ENCODE data around the gene NHEJ1. TPM values are rescaled to one million over a fixed set of nuclear protein-coding genes. Genes with fewer than 3 reads are reported as not detected.

The NHEJ1 gene
- total RNA-seq, 1 donor from 2014 or later, result 17.7 TPM

GRCh38 chr2:219078951-219079350 lies 81.7 kb downstream of the NHEJ1 start:
- no peak for DNase-seq (ENCODE audit: extremely low spot score in 2 of 2)
- no peak overlapping the region for H3K27ac ChIP-seq
- intact Hi-C loops (cut with DNase I), result no loop called here

DNA sequence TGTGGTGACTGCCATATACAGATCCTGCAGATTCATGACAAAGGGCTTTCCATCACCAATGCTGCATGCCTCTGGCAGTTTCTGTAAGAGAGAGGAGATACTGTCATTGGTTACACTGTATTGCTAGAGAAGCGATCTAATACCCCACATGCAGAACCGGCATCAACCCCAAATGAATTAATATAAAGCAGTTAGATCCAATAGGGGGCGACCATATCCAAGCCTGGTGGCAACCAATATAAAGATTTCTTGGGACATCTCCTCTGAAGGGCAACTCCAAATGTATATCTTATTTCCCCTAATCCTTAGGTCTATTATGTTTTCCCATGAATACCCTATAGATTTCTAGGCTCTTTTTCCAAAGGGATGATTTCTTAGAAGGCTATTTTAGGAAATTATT lies 82.5 kb downstream of the NHEJ1 start:
- Histone ChIP-seq H3K4me1 (peaks cover 4% of the 10 kb centered on the region), H3K4me3 (no peak overlapping the region), H3K27me3 (no peaks in the 10 kb centered on the region), H3K9me3 (no peaks in the 10 kb centered on the region), H3K27ac (no peak overlapping the region), H3K36me3 (peaks cover 0 to 31% of the 10 kb centered on the region in 2 donors)
- DNase-seq (ENCODE audit: extremely low spot score in 2 of 2), result no peak
- TF ChIP-seq POLR2A (IDR thresholded peaks at IDR 0.05), result no peak
- TF ChIP-seq, protein P1, sequence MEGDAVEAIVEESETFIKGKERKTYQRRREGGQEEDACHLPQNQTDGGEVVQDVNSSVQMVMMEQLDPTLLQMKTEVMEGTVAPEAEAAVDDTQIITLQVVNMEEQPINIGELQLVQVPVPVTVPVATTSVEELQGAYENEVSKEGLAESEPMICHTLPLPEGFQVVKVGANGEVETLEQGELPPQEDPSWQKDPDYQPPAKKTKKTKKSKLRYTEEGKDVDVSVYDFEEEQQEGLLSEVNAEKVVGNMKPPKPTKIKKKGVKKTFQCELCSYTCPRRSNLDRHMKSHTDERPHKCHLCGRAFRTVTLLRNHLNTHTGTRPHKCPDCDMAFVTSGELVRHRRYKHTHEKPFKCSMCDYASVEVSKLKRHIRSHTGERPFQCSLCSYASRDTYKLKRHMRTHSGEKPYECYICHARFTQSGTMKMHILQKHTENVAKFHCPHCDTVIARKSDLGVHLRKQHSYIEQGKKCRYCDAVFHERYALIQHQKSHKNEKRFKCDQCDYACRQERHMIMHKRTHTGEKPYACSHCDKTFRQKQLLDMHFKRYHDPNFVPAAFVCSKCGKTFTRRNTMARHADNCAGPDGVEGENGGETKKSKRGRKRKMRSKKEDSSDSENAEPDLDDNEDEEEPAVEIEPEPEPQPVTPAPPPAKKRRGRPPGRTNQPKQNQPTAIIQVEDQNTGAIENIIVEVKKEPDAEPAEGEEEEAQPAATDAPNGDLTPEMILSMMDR (IDR thresholded peaks at IDR 0.05), result no peak
- no peak for TF ChIP-seq POLR2AphosphoS5 (IDR thresholded peaks at IDR 0.05; ENCODE audit: insufficient read depth in 1 of 2, low read depth in 1 of 2)
- intact Hi-C loops (cut with DNase I), result no loop called here

More at GRCh38 chr2:219078951-219079350, 81.7 kb downstream of the NHEJ1 start:
- Histone ChIP-seq H3K4me1 (peaks cover 4% of the 10 kb centered on the region), H3K36me3 (peaks cover 0 to 31% of the 10 kb centered on the region in 2 donors), H3K4me3 (no peak overlapping the region), H3K27me3 (no peaks in the 10 kb centered on the region), H3K9me3 (no peaks in the 10 kb centered on the region)
- TF ChIP-seq, protein P1 (IDR thresholded peaks at IDR 0.05), result no peak
- TF ChIP-seq POLR2A (IDR thresholded peaks at IDR 0.05) (no peak), POLR2AphosphoS5 (IDR thresholded peaks at IDR 0.05; ENCODE audit: insufficient read depth in 1 of 2, low read depth in 1 of 2) (no peak)

GRCh38 chr2:219076253-219076652 lies 84.4 kb downstream of the NHEJ1 start:
- Histone ChIP-seq H3K27me3 (no peaks in the 10 kb centered on the region), H3K9me3 (no peaks in the 10 kb centered on the region), H3K27ac (no peak overlapping the region), H3K4me3 (no peak overlapping the region), H3K36me3 (peaks cover 0 to 31% of the 10 kb centered on the region in 2 donors), H3K4me1 (no peaks in the 10 kb centered on the region)
- TF ChIP-seq POLR2AphosphoS5 (IDR thresholded peaks at IDR 0.05; ENCODE audit: insufficient read depth in 1 of 2, low read depth in 1 of 2) (no peak), POLR2A (IDR thresholded peaks at IDR 0.05) (no peak)
- TF ChIP-seq, protein P1 (IDR thresholded peaks at IDR 0.05), result no peak
- no peak for DNase-seq (ENCODE audit: extremely low spot score in 2 of 2)
- intact Hi-C loops (cut with DNase I), result no loop called here

- intact Hi-C loops (cut with DNase I), result no loop called here
- Histone ChIP-seq H3K27ac (no peak overlapping the region), H3K36me3 (peaks cover 0 to 31% of the 10 kb centered on the region in 2 donors), H3K4me3 (no peak overlapping the region), H3K27me3 (no peaks in the 10 kb centered on the region), H3K4me1 (no peaks in the 10 kb centered on the region), H3K9me3 (no peaks in the 10 kb centered on the region)
- no peak for DNase-seq (ENCODE audit: extremely low spot score in 2 of 2)
- TF ChIP-seq, protein P1 (IDR thresholded peaks at IDR 0.05), result no peak
- TF ChIP-seq POLR2A (IDR thresholded peaks at IDR 0.05) (no peak), POLR2AphosphoS5 (IDR thresholded peaks at IDR 0.05; ENCODE audit: insufficient read depth in 1 of 2, low read depth in 1 of 2) (no peak)
Observed at GRCh38 chr2:219073413-219074129, 87.0 kb downstream of the NHEJ1 start.

GRCh38 chr2:219072741-219073250 lies 87.8 kb downstream of the NHEJ1 start:
- no peaks in the 10 kb centered on the region for H3K27me3 ChIP-seq
- no peak overlapping the region for H3K4me3 ChIP-seq
- H3K36me3 ChIP-seq, result peaks cover 0 to 27% of the 10 kb centered on the region in 2 donors
- no peaks in the 10 kb centered on the region for H3K9me3 ChIP-seq
- intact Hi-C loops (cut with DNase I), result no loop called here
- no peak overlapping the region for H3K27ac ChIP-seq
- no peaks in the 10 kb centered on the region for H3K4me1 ChIP-seq
- TF ChIP-seq, protein P1 (IDR thresholded peaks at IDR 0.05), result no peak
- TF ChIP-seq POLR2AphosphoS5 (IDR thresholded peaks at IDR 0.05; ENCODE audit: insufficient read depth in 1 of 2, low read depth in 1 of 2), result no peak
- no peak for TF ChIP-seq POLR2A (IDR thresholded peaks at IDR 0.05)
- no peak for DNase-seq (ENCODE audit: extremely low spot score in 2 of 2)

Data from vagina (tissue), 2 donors.